ENCODE data around the gene BCR.

Gene BCR

GRCh38 chr22:23150762-23151161 is 29.5 kb upstream of the BCR start:
- no peak for TF ChIP-seq CTCF (IDR thresholded peaks at IDR 0.05; ENCODE audit: low read depth, low read length)
- no peak for DNase-seq (ENCODE audit: low read depth, low spot score)
- in situ Hi-C loops (cut with HindIII; ENCODE audit: low sequenced_read_pairs), result no loop called here

GRCh38 chr22:23151827-23152226 is 28.5 kb upstream of the BCR start:
- H3K4me3 ChIP-seq (ENCODE audit: low read depth, low read length), result no peak overlapping the region
- in situ Hi-C loops (cut with HindIII; ENCODE audit: low sequenced_read_pairs), result no loop called here
- no peak for TF ChIP-seq CTCF (IDR thresholded peaks at IDR 0.05; ENCODE audit: low read depth, low read length)
- no peak for DNase-seq (ENCODE audit: low read depth, low spot score)

More at GRCh38 chr22:23150762-23151161, 29.5 kb upstream of the BCR start:
- H3K4me3 ChIP-seq (ENCODE audit: low read depth, low read length), result no peak overlapping the region

- H3K4me3 ChIP-seq (ENCODE audit: low read depth, low read length), result no peak overlapping the region
- in situ Hi-C loops (cut with HindIII; ENCODE audit: low sequenced_read_pairs), result no loop called here
- DNase-seq (ENCODE audit: low read depth, low spot score), result no peak
- no peak for TF ChIP-seq CTCF (IDR thresholded peaks at IDR 0.05; ENCODE audit: low read depth, low read length)
Measured at GRCh38 chr22:23152238-23153114, 27.8 kb upstream of the BCR start.

GRCh38 chr22:23153994-23154393 is 26.3 kb upstream of the BCR start:
- in situ Hi-C loops (cut with HindIII; ENCODE audit: low sequenced_read_pairs), result no loop called here
- no peak for TF ChIP-seq CTCF (IDR thresholded peaks at IDR 0.05; ENCODE audit: low read depth, low read length)
- H3K4me3 ChIP-seq (ENCODE audit: low read depth, low read length), result no peak overlapping the region
- no peak for DNase-seq (ENCODE audit: low read depth, low spot score)

- no peak overlapping the region for H3K4me3 ChIP-seq (ENCODE audit: low read depth, low read length)
- no peak for TF ChIP-seq CTCF (IDR thresholded peaks at IDR 0.05; ENCODE audit: low read depth, low read length)
- no peak for DNase-seq (ENCODE audit: low read depth, low spot score)
- in situ Hi-C loops (cut with HindIII; ENCODE audit: low sequenced_read_pairs), result no loop called here
Measured at GRCh38 chr22:23154461-23154860, 25.8 kb upstream of the BCR start.

GRCh38 chr22:23155143-23155542 is 25.2 kb upstream of the BCR start:
- in situ Hi-C loops (cut with HindIII; ENCODE audit: low sequenced_read_pairs), result no loop called here
- no peak for TF ChIP-seq CTCF (IDR thresholded peaks at IDR 0.05; ENCODE audit: low read depth, low read length)
- H3K4me3 ChIP-seq (ENCODE audit: low read depth, low read length), result no peak overlapping the region
- DNase-seq (ENCODE audit: low read depth, low spot score), result no peak
